ENCODE data around the gene FGF14. TPM values are rescaled to one million over a fixed set of nuclear protein-coding genes. Genes with fewer than 3 reads are reported as not detected.
"Not testable (repeated sequence)": the region's sequence is repeated elsewhere in the genome, so short reads cannot be mapped to it uniquely, and the experiment has no call there.

Gene FGF14
- total and polyA plus RNA-seq, 2 donors = 0.20 to 4.5 TPM

- no peak overlapping the region for H3K27ac ChIP-seq (ENCODE audit: low read depth)
- no peaks in the 10 kb centered on the region for H3K36me3 ChIP-seq (ENCODE audit: insufficient read depth)
- DNase-seq (ENCODE audit: extremely low spot score) = no peak
- no peak overlapping the region for H3K4me3 ChIP-seq (ENCODE audit: low read depth, low read length)
- WGBS = 83% methylated on average over 6 of the region's 6 CpGs
- H3K4me1 ChIP-seq (ENCODE audit: insufficient read depth) = no peaks in the 10 kb centered on the region
Observed at GRCh38 chr13:101876951-101877350, 524.9 kb downstream of the FGF14 start.

GRCh38 chr13:101875717-101876393 lies 526.0 kb downstream of the FGF14 start:
- Histone ChIP-seq H3K4me3 (ENCODE audit: low read depth, low read length) (no peak overlapping the region), H3K4me1 (ENCODE audit: insufficient read depth) (no peaks in the 10 kb centered on the region), H3K27ac (ENCODE audit: low read depth) (no peak overlapping the region), H3K36me3 (ENCODE audit: insufficient read depth) (no peaks in the 10 kb centered on the region)
- WGBS = 72% methylated on average over 7 of the region's 7 CpGs
- no peak for DNase-seq (ENCODE audit: extremely low spot score)

GRCh38 chr13:101875091-101875490 lies 526.8 kb downstream of the FGF14 start:
- no peak overlapping the region for H3K27ac ChIP-seq (ENCODE audit: low read depth)
- no peak overlapping the region for H3K4me3 ChIP-seq (ENCODE audit: low read depth, low read length)
- H3K36me3 ChIP-seq (ENCODE audit: insufficient read depth) = no peaks in the 10 kb centered on the region
- no peaks in the 10 kb centered on the region for H3K4me1 ChIP-seq (ENCODE audit: insufficient read depth)
- 83% methylated on average over 3 of the region's 3 CpGs for WGBS
- no peak for DNase-seq (ENCODE audit: extremely low spot score)

GRCh38 chr13:101869553-101869952 lies 532.3 kb downstream of the FGF14 start:
- H3K36me3 ChIP-seq (ENCODE audit: insufficient read depth) = no peaks in the 10 kb centered on the region
- H3K4me3 ChIP-seq (ENCODE audit: low read depth, low read length) = no peak overlapping the region
- H3K4me1 ChIP-seq (ENCODE audit: insufficient read depth) = no peaks in the 10 kb centered on the region
- no peak overlapping the region for H3K27ac ChIP-seq (ENCODE audit: low read depth)
- no peak for DNase-seq (ENCODE audit: extremely low spot score)

GRCh38 chr13:101868585-101869469 lies 533.0 kb downstream of the FGF14 start:
- Histone ChIP-seq H3K36me3 (ENCODE audit: insufficient read depth) (no peaks in the 10 kb centered on the region), H3K4me3 (ENCODE audit: low read depth, low read length) (no peak overlapping the region), H3K27ac (ENCODE audit: low read depth) (no peak overlapping the region), H3K4me1 (ENCODE audit: insufficient read depth) (no peaks in the 10 kb centered on the region)
- WGBS = 55% methylated on average over 12 of the region's 12 CpGs
- DNase-seq (ENCODE audit: extremely low spot score) = no peak

GRCh38 chr13:101866889-101867581 lies 534.8 kb downstream of the FGF14 start:
- no peak overlapping the region for H3K4me3 ChIP-seq (ENCODE audit: low read depth, low read length)
- H3K27ac ChIP-seq (ENCODE audit: low read depth) = no peak overlapping the region
- no peaks in the 10 kb centered on the region for H3K36me3 ChIP-seq (ENCODE audit: insufficient read depth)
- WGBS = 90% methylated on average over 4 of the region's 4 CpGs
- no peak for DNase-seq (ENCODE audit: extremely low spot score)
- no peaks in the 10 kb centered on the region for H3K4me1 ChIP-seq (ENCODE audit: insufficient read depth)

GRCh38 chr13:101858860-101859259 lies 543.0 kb downstream of the FGF14 start:
- Histone ChIP-seq H3K4me1 (ENCODE audit: insufficient read depth) (no peaks in the 10 kb centered on the region), H3K4me3 (ENCODE audit: low read depth, low read length) (no peak overlapping the region), H3K27ac (ENCODE audit: low read depth) (no peak overlapping the region), H3K36me3 (ENCODE audit: insufficient read depth) (no peaks in the 10 kb centered on the region)
- 83% methylated on average over 5 of the region's 5 CpGs for WGBS
- DNase-seq (ENCODE audit: extremely low spot score) = no peak

- 88% methylated on average over 4 of the region's 4 CpGs for WGBS
- no peak for DNase-seq (ENCODE audit: extremely low spot score)
- no peaks in the 10 kb centered on the region for H3K36me3 ChIP-seq (ENCODE audit: insufficient read depth)
- H3K4me3 ChIP-seq (ENCODE audit: low read depth, low read length) = no peak overlapping the region
- H3K27ac ChIP-seq (ENCODE audit: low read depth) = no peak overlapping the region
- no peaks in the 10 kb centered on the region for H3K4me1 ChIP-seq (ENCODE audit: insufficient read depth)
Observed at GRCh38 chr13:101846701-101847100, 555.1 kb downstream of the FGF14 start.

GRCh38 chr13:101846249-101846648 lies 555.6 kb downstream of the FGF14 start:
- no peaks in the 10 kb centered on the region for H3K36me3 ChIP-seq (ENCODE audit: insufficient read depth)
- H3K4me1 ChIP-seq (ENCODE audit: insufficient read depth) = no peaks in the 10 kb centered on the region
- DNase-seq (ENCODE audit: extremely low spot score) = no peak
- H3K27ac ChIP-seq (ENCODE audit: low read depth) = no peak overlapping the region
- WGBS = 69% methylated on average over 2 of the region's 2 CpGs
- no peak overlapping the region for H3K4me3 ChIP-seq (ENCODE audit: low read depth, low read length)

- DNase-seq (ENCODE audit: extremely low spot score) = no peak
- H3K4me1 ChIP-seq (ENCODE audit: insufficient read depth) = no peaks in the 10 kb centered on the region
- no peak overlapping the region for H3K27ac ChIP-seq (ENCODE audit: low read depth)
- no peaks in the 10 kb centered on the region for H3K36me3 ChIP-seq (ENCODE audit: insufficient read depth)
- no peak overlapping the region for H3K4me3 ChIP-seq (ENCODE audit: low read depth, low read length)
- WGBS = 60% methylated on average over 4 of the region's 4 CpGs
Observed at GRCh38 chr13:101845245-101846020, 556.4 kb downstream of the FGF14 start.

GRCh38 chr13:101841698-101842097 lies 560.1 kb downstream of the FGF14 start:
- no peaks in the 10 kb centered on the region for H3K36me3 ChIP-seq (ENCODE audit: insufficient read depth)
- 35% methylated on average over 3 of the region's 3 CpGs for WGBS
- no peak overlapping the region for H3K27ac ChIP-seq (ENCODE audit: low read depth)
- DNase-seq (ENCODE audit: extremely low spot score) = no peak
- H3K4me3 ChIP-seq (ENCODE audit: low read depth, low read length) = no peak overlapping the region
- no peaks in the 10 kb centered on the region for H3K4me1 ChIP-seq (ENCODE audit: insufficient read depth)

- DNase-seq (ENCODE audit: extremely low spot score) = no peak
- H3K36me3 ChIP-seq (ENCODE audit: insufficient read depth) = no peaks in the 10 kb centered on the region
- no peak overlapping the region for H3K4me3 ChIP-seq (ENCODE audit: low read depth, low read length)
- H3K27ac ChIP-seq (ENCODE audit: low read depth) = no peak overlapping the region
- WGBS = 52% methylated on average over 2 of the region's 2 CpGs
- H3K4me1 ChIP-seq (ENCODE audit: insufficient read depth) = no peaks in the 10 kb centered on the region
Observed at GRCh38 chr13:101838323-101838722, 563.5 kb downstream of the FGF14 start.

GRCh38 chr13:101837778-101838177 lies 564.1 kb downstream of the FGF14 start:
- not testable (repeated sequence) for H3K36me3 ChIP-seq (ENCODE audit: insufficient read depth); DNase-seq (ENCODE audit: extremely low spot score); H3K4me1 ChIP-seq (ENCODE audit: insufficient read depth); H3K4me3 ChIP-seq (ENCODE audit: low read depth, low read length); H3K27ac ChIP-seq (ENCODE audit: low read depth)
- WGBS = 81% methylated on average over 4 of the region's 4 CpGs

Data from urinary bladder (tissue), 4 donors.